Smooth muscle cell (in vitro differentiated cells): ENCODE results near the gene ENOX1. TPM values are rescaled to one million over a fixed set of nuclear protein-coding genes. Genes with fewer than 3 reads are reported as not detected.

Experiments used
- DNase-seq: peaks from one replicate; lab custom pipeline; 2025; ENCODE audit not compliant: unreplicated experiment; lab: John Stamatoyannopoulos, UW
- H2AFZ ChIP-seq: fragments of 200-600 bp; sonication (generic); 2 replicates; pipeline ENCODE4 v1.6.0; 2016; ENCODE audit warnings: antibody characterized with exemption, low read depth, mild to moderate bottlenecking
- H3F3A ChIP-seq: fragments of 200-600 bp; sonication (generic); 2 replicates; pipeline ENCODE4 v1.6.0; 2017; ENCODE audit warnings: antibody characterized with exemption, low read depth
- H3K27ac ChIP-seq: fragments of 200-600 bp; sonication (generic); 2 replicates; pipeline ENCODE4 v1.5.1; 2016; ENCODE audit warnings: low read depth, mild to moderate bottlenecking
- H3K27me3 ChIP-seq: fragments of 200-600 bp; sonication (generic); 2 replicates; pipeline ENCODE4 v1.6.1; 2016; ENCODE audit warnings: low read depth, mild to moderate bottlenecking
- H3K36me3 ChIP-seq: fragments of 200-600 bp; sonication (generic); 2 replicates; pipeline ENCODE4 v1.5.1; 2016; ENCODE audit warnings: low read depth
- H3K4me1 ChIP-seq: fragments of 200-600 bp; sonication (generic); 2 replicates; pipeline ENCODE4 v1.5.1; 2016; ENCODE audit warnings: low read depth
- H3K4me2 ChIP-seq: fragments of 200-600 bp; sonication (generic); 2 replicates; pipeline ENCODE4 v1.6.0; 2016; ENCODE audit warnings: mild to moderate bottlenecking
- H3K4me3 ChIP-seq: fragments of 200-600 bp; sonication (generic); 2 replicates; pipeline ENCODE4 v1.5.1; 2016; ENCODE audit warnings: mild to moderate bottlenecking
- H3K79me2 ChIP-seq: fragments of 200-600 bp; sonication (generic); 2 replicates; pipeline ENCODE4 v1.6.0; 2016; ENCODE audit warnings: low read depth, mild to moderate bottlenecking
- H3K9ac ChIP-seq: fragments of 200-600 bp; sonication (generic); 2 replicates; pipeline ENCODE4 v1.6.0; 2016; ENCODE audit warnings: low read depth
- H3K9me3 ChIP-seq: fragments of 200-600 bp; sonication (generic); replicated peaks from 2 replicates; pipeline ENCODE4 v1.5.1; 2016; ENCODE audit warnings: low read depth
- H4K20me1 ChIP-seq: fragments of 200-600 bp; sonication (generic); 2 replicates; pipeline ENCODE4 v1.6.0; 2016; ENCODE audit warnings: low read depth
- CTCF ChIP-seq: fragments of 200-600 bp; sonication (generic); IDR thresholded peaks from 2 replicates; pipeline ENCODE4 v1.5.1; 2017; ENCODE audit warnings: borderline replicate concordance, mild to moderate bottlenecking, antibody characterized with exemption; ENCODE audit not compliant: insufficient read depth, poor library complexity, severe bottlenecking
- WGBS: methylation state at CpG from one replicate; pipeline ENCODE4 v1.1.7; 2016; ENCODE audit warnings: low lambda C conversion rate; 5-methylcytosine and 5-hydroxymethylcytosine counted together
- polyA plus RNA-seq: library from polyadenylated mRNA; unstranded; fragments of >200 nt; fragmentation: Nextera tagmentation; extraction: Ambion mirVana; gene quantifications from 2 replicates; pipeline ENCODE4 v1.2.1, GENCODE V29; 2016
- total RNA-seq: library from RNA; depleted of rRNA; stranded (reverse); fragments of >200 nt; gene quantifications from 2 replicates; pipeline ENCODE4 v1.2.3, GENCODE V29; 2014

The ENOX1 gene
- total and polyA plus RNA-seq, 2 experiments from 2014 or later = 1.9 to 2.6 TPM

- Histone ChIP-seq H3K36me3 (no peaks in the 10 kb centered on the region), H3K9me3 (no peaks in the 10 kb centered on the region), H3K4me3 (no peak overlapping the region), H3K9ac (no peak overlapping the region), H3K27me3 (no peaks in the 10 kb centered on the region), H3K27ac (no peak overlapping the region), H3K4me2 (no peak overlapping the region), H4K20me1 (no peaks in the 10 kb centered on the region), H3K4me1 (no peaks in the 10 kb centered on the region), H2AFZ (no peak overlapping the region), H3F3A (no peaks in the 10 kb centered on the region), H3K79me2 (no peaks in the 10 kb centered on the region)
- TF ChIP-seq CTCF = no peak
- DNase-seq = no peak
These were observed 7.6 kb upstream of the ENOX1 start for GRCh38 chr13:43794416-43794815.

- no peak for DNase-seq
- no peak overlapping the region for H3K4me2 ChIP-seq
- no peak overlapping the region for H3K9ac ChIP-seq
- no peaks in the 10 kb centered on the region for H3K27me3 ChIP-seq
- H3K9me3 ChIP-seq = no peaks in the 10 kb centered on the region
- H3F3A ChIP-seq = no peaks in the 10 kb centered on the region
- no peak overlapping the region for H3K4me3 ChIP-seq
- no peaks in the 10 kb centered on the region for H4K20me1 ChIP-seq
- no peak overlapping the region for H2AFZ ChIP-seq
- H3K4me1 ChIP-seq = peaks cover 2% of the 10 kb centered on the region
- no peak overlapping the region for H3K27ac ChIP-seq
- no peak for TF ChIP-seq CTCF
- H3K36me3 ChIP-seq = no peaks in the 10 kb centered on the region
- no peaks in the 10 kb centered on the region for H3K79me2 ChIP-seq
- WGBS = 88% methylated on average over 3 of the region's 3 CpGs
These were observed 5.5 kb upstream of the ENOX1 start for GRCh38 chr13:43792076-43792881.

- TF ChIP-seq CTCF = no peak
- no peak overlapping the region for H3K27ac ChIP-seq
- 94% methylated on average over 2 of the region's 2 CpGs for WGBS
- H3F3A ChIP-seq = peaks cover 7% of the 10 kb centered on the region
- peaks cover 1% of the 10 kb centered on the region for H3K27me3 ChIP-seq
- DNase-seq = no peak
- peak overlapping the region; percentile 74 for H3K4me3 ChIP-seq
- no peak overlapping the region for H3K4me2 ChIP-seq
- H3K79me2 ChIP-seq = no peaks in the 10 kb centered on the region
- H2AFZ ChIP-seq = no peak overlapping the region
- no peaks in the 10 kb centered on the region for H4K20me1 ChIP-seq
- no peaks in the 10 kb centered on the region for H3K9me3 ChIP-seq
- H3K4me1 ChIP-seq = peaks cover 7% of the 10 kb centered on the region
- no peak overlapping the region for H3K9ac ChIP-seq
- H3K36me3 ChIP-seq = no peaks in the 10 kb centered on the region
These were observed 1.2 kb upstream of the ENOX1 start for GRCh38 chr13:43787997-43788396.

- no peaks in the 10 kb centered on the region for H3K79me2 ChIP-seq
- peaks cover 7% of the 10 kb centered on the region for H3F3A ChIP-seq
- H3K9ac ChIP-seq = no peak overlapping the region
- peak overlapping the region; percentile 67 for H2AFZ ChIP-seq
- DNase-seq = no peak
- no peaks in the 10 kb centered on the region for H4K20me1 ChIP-seq
- peaks cover 7% of the 10 kb centered on the region for H3K4me1 ChIP-seq
- H3K9me3 ChIP-seq = no peaks in the 10 kb centered on the region
- peak overlapping the region; percentile 97 for H3K4me2 ChIP-seq
- 19% methylated on average over 9 of the region's 9 CpGs for WGBS
- TF ChIP-seq CTCF = no peak
- H3K36me3 ChIP-seq = no peaks in the 10 kb centered on the region
- H3K27ac ChIP-seq = no peak overlapping the region
- H3K27me3 ChIP-seq = peaks cover 5% of the 10 kb centered on the region
- peak overlapping the region; percentile 74 for H3K4me3 ChIP-seq
These were observed 733 bp upstream of the ENOX1 start for GRCh38 chr13:43787518-43787891.
